HG03571 (cell line): ENCODE results near the gene PTPRM.
"Not testable (repeated sequence)": the region's sequence is repeated elsewhere in the genome, so short reads cannot be mapped to it uniquely, and the experiment has no call there.

Experiments
- ATAC-seq: cut with Tn5 transposase; IDR thresholded peaks from one replicate; pipeline ENCODE4 v1.9.1; 2021; ENCODE audit not compliant: unreplicated experiment

PTPRM gene

GRCh38 chr18:8031496-8031895 lies 464.4 kb downstream of the PTPRM start:
- no peak for ATAC-seq

- no peak for ATAC-seq
Measured at GRCh38 chr18:8034674-8035073, 467.6 kb downstream of the PTPRM start.

- ATAC-seq, result no peak
Measured at GRCh38 chr18:8036551-8036950, 469.4 kb downstream of the PTPRM start.

- no peak for ATAC-seq
Measured at GRCh38 chr18:8037296-8037695, 470.2 kb downstream of the PTPRM start.

GRCh38 chr18:8040021-8040420 lies 472.9 kb downstream of the PTPRM start:
- ATAC-seq, result no peak

GRCh38 chr18:8041526-8042111 lies 474.5 kb downstream of the PTPRM start:
- ATAC-seq, result no peak

GRCh38 chr18:8044004-8044403 lies 476.9 kb downstream of the PTPRM start:
- no peak for ATAC-seq

- ATAC-seq, result no peak
Measured at GRCh38 chr18:8045160-8045883, 478.2 kb downstream of the PTPRM start.

- no peak for ATAC-seq
Measured at GRCh38 chr18:8045884-8046281, 478.8 kb downstream of the PTPRM start.

GRCh38 chr18:8046441-8046840 lies 479.3 kb downstream of the PTPRM start:
- ATAC-seq, result no peak

GRCh38 chr18:8049147-8049546 lies 482.0 kb downstream of the PTPRM start:
- ATAC-seq, result no peak

GRCh38 chr18:8050616-8051329 lies 483.7 kb downstream of the PTPRM start:
- no peak for ATAC-seq

- ATAC-seq, result no peak
Measured at GRCh38 chr18:8051453-8051852, 484.3 kb downstream of the PTPRM start.

GRCh38 chr18:8052237-8052701 lies 485.2 kb downstream of the PTPRM start:
- ATAC-seq, result no peak

GRCh38 chr18:8056723-8057122 lies 489.6 kb downstream of the PTPRM start:
- ATAC-seq, result no peak

- ATAC-seq, result not testable (repeated sequence)
Measured at GRCh38 chr18:8063152-8063551, 496.0 kb downstream of the PTPRM start.

- no peak for ATAC-seq
Measured at GRCh38 chr18:8063733-8064132, 496.6 kb downstream of the PTPRM start.

- ATAC-seq, result no peak
Measured at GRCh38 chr18:8065284-8065683, 498.2 kb downstream of the PTPRM start.

- no peak for ATAC-seq
Measured at GRCh38 chr18:8065773-8066172, 498.7 kb downstream of the PTPRM start.

- no peak for ATAC-seq
Measured at GRCh38 chr18:8069708-8070107, 502.6 kb downstream of the PTPRM start.

- no peak for ATAC-seq
Measured at GRCh38 chr18:8073167-8073566, 506.1 kb downstream of the PTPRM start.

- ATAC-seq, result no peak
Measured at GRCh38 chr18:8080092-8080491, 513.0 kb downstream of the PTPRM start.
